ENCODE data around the gene RPS6KA4.
A peak's percentile ranks its signal among the peaks of the same experiment; 100 is the strongest.
"Not testable (repeated sequence)": the region's sequence is repeated elsewhere in the genome, so short reads cannot be mapped to it uniquely, and the experiment has no call there.

- TF ChIP-seq POLR2A (IDR thresholded peaks at IDR 0.05) = not testable (repeated sequence)
- TF ChIP-seq POLR2AphosphoS5 (IDR thresholded peaks at IDR 0.05) = peak in 2 of 3 donors; percentile 32 to 53
- TF ChIP-seq, protein P1, sequence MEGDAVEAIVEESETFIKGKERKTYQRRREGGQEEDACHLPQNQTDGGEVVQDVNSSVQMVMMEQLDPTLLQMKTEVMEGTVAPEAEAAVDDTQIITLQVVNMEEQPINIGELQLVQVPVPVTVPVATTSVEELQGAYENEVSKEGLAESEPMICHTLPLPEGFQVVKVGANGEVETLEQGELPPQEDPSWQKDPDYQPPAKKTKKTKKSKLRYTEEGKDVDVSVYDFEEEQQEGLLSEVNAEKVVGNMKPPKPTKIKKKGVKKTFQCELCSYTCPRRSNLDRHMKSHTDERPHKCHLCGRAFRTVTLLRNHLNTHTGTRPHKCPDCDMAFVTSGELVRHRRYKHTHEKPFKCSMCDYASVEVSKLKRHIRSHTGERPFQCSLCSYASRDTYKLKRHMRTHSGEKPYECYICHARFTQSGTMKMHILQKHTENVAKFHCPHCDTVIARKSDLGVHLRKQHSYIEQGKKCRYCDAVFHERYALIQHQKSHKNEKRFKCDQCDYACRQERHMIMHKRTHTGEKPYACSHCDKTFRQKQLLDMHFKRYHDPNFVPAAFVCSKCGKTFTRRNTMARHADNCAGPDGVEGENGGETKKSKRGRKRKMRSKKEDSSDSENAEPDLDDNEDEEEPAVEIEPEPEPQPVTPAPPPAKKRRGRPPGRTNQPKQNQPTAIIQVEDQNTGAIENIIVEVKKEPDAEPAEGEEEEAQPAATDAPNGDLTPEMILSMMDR (IDR thresholded peaks at IDR 0.05 in 8 of 11, conservative IDR thresholded peaks at IDR 0.05 in 3 of 11) = not testable (repeated sequence)
These were observed 35.0 kb upstream of the RPS6KA4 start for GRCh38 chr11:64323984-64324383.
